Colon (tissue), 2 donors: Measurements from ENCODE around the gene HNMT.

Source experiments
- FAIRE-seq: peaks from 2 replicates; lab custom pipeline; 2012; peaks lifted over from hg19 to GRCh38; lab: Jason Lieb, UNC
- donor health status: control.
- donor health status: control.

Gene HNMT

DNA sequence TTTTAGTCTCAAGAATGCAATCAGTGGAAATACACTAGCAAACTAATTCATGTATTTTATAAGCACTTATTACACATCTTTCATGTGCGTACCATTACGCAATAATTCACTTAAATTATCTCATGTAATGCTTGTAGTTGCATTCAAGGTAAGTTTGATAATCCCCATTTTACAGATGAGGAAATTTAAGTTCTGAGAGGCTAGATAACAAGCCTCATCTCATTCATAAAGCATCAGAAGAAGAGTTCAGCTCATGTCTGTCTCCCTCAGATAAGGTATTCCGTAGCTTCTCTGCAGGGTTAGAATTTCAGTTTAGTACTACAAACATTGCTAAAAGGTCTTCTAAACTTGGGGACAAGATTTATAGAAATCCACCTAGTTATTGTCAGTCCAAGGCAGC, 47.8 kb downstream of the HNMT start:
- FAIRE-seq = no peak

DNA sequence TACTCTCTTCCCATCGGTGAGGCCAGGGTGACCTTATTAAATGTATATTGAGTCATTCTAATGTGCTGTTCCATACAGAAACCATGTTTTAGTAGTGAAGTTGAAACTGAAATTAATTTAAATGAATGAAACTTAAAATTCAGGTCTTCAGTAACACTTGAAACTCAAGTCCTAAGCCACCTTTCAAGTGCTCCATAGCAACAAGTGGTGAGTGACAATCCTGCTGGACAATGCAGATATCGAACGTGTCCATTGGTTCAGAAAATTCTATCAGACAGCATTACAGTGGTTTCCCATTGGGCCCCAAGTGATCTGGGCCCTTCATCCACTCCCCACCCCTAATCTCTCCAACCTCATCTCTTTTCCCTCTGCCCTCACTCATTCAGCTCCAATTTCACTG, 48.7 kb downstream of the HNMT start:
- FAIRE-seq = no peak

DNA sequence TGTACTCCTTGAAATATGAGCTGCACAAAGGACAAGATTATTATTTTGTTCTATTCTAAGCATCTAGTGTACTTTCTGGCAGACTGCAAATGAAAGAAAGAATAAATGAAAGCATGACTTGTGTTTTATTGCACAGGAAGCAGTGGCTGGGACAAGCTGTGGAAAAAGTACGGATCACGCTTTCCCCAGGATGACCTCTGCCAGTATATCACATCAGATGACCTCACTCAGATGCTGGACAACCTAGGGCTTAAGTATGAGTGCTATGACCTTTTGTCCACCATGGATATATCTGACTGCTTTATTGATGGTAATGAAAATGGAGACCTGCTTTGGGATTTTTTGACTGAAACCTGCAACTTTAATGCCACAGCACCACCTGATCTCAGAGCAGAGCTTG, 49.4 kb downstream of the HNMT start:
- FAIRE-seq = no peak

DNA sequence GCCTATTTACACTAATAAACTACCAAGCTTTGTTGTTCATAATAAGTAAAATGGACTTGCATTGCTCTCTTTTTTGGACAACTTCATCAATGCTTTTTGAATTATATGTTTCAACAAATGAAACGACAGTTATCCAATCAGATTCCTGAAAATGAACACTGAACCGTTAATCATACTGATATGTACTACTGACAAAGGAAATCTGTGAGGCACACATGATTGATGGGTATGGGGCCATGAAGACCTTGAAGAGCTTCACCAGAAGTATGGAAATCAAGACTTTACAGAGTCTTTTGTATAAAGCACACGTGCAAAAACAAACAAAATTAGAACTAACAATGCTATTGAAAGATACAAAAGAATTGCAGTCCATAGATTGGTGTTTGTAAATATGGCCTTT, 51.2 kb downstream of the HNMT start:
- FAIRE-seq = no peak

DNA sequence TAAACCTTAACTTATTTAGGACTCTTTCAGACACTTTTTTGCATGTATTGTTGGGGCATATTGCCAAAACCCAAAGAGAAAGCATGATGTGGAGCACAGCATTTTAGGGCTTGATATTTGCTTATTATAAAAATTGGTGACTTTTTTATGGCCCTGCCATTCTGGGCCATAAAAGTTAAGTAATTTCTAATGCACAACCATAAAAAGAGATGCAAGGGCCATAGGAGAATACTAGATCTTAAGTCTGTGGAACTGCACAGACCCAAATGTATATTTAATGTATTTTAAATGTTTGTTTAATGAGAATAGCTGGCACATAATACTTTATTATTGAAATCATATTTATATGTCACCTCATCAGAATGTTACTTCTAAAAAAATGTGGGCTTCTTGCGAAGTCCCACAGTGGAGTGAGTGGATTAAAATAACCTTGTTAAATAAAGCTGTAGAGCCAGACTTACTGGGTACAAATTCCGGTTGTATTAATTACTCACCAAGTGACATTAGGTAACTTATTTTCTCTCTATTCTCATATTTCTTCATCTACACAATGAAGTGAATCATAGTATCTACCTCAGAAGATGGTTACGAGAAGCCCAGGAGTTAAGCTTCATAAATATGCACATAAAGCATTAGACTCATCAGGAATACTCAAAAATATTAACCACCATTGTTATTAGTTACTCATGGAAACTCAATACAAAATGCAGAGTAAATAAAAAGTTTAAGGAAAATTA, 52.2 kb downstream of the HNMT start:
- FAIRE-seq = no peak

DNA sequence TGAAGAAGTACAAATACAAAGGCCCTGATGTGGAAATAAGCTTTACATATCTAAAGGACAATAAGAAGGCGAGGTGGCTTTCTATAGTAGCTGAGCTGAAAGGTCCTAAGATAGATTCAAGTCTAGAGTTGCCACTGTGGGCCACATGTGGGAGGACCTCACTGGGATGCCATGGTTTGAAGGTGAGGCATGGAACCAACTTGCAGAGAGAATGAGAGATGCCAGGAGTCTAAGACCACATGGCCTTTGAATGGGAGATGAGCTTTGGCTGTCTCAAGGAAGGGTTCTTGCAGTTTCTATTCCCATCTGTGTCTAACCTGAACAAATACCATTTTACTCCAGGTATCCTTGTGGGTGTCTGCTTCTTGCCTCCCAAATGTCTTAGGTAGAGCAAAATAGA, 53.6 kb downstream of the HNMT start:
- FAIRE-seq = no peak

DNA sequence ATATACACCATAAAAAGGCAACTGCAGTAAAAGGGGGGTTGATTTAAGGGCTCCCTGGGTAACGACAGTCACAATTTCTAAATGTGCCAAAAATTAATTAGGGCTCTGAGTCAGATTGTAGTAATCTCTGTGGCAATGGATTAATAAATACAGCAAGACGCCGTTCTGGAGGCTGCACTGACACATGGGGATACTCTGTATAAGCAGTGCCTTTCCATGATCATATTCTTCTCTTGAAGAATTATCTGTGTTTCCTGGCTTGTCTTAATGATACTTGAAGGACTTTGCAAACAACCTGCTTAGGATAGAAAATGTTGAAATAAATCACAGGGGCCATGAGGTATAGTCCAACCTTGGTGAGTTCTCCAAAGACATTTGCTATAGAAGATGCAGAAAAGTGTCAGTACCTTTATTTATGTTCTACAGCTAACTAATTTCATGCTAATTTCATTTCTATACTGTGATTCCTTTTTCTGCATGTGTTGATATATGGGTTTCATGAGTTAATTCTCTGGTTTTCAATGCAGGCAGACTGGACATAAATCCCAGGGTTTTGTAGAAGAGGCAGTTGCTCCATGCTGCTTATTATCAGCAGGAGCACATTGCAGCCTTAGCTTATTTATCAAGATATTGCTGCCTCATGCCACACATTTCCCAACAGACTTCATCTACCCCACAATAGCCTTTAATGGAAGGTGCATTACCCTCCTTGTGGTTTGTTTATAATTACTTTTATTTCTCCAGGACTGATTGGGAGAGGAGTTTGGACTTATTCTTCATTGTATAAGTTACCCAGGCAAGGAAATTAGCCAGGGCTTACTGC, 54.8 kb downstream of the HNMT start:
- no peak for FAIRE-seq

DNA sequence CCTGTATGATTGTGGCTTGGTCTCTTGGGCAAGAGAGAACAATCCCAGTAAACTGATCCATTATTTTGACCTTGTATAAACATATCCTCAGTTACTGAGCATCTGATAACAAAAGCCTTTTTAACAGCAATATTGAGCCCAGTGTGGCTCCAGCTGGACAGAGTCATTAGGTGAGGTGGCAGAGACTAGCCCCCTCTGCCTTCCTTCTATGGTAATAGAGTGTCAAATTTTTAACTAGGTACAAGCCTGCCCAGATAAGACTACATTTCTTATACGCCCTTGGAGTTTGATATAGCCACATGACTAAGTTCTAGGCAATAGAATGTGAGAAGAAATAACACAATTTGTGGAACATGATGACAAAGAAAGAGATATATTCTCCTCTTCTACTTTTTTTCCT, 56.2 kb downstream of the HNMT start:
- FAIRE-seq = no peak

DNA sequence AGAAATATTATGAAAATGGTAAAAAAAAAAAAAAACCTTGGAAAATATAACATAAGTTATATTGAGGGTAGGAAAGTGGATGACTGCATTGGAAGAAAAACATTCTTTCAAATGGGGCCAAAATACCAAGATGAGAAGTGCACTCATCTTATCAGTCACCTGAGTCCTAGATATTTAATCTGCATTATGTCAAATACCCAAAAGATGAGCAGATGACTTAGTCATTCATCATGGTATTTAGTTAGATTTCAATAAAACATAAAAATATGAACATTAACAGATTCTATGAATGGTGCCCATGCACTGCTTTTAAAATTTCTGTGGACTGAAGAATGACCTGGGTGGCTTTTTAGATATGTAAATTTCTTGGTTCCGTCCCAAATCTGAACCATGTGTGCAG, 56.9 kb downstream of the HNMT start:
- FAIRE-seq = no peak

DNA sequence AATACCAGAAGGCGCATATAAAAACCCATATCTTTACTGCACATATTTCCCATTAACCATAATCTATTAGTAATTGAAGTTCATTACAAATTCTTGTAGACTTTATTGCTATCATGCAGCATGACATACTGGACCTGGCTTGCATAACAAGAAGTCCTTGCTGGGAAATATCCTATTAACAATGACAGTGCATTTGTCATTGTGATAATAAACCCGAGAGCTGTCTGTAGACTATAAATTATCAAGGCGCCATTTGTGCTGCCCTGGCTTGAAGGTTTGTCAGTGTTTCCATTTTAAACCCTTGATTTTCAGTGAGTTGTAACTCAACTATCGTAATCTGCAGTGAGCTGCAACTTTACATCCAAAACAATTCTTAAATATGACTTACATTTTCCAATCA, 59.0 kb downstream of the HNMT start:
- FAIRE-seq = no peak

DNA sequence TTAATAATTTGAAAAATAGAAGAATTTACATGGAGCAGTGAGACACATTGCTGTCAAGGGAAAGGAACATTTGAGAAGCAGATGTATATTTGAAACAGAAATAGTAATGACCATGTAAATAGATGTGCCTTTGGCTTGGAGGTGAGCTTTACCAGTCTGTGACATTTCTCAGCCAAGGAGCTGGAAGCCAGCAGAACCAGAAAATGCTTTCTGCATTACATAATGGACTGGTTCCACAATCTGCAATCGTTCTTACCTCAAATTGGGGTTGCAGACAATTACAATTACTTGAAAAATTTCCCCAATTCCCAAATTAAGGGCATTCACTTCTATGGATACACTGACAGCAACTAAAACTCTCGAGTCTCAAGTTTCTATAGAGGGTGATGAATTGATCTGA, 59.7 kb downstream of the HNMT start:
- FAIRE-seq = no peak

DNA sequence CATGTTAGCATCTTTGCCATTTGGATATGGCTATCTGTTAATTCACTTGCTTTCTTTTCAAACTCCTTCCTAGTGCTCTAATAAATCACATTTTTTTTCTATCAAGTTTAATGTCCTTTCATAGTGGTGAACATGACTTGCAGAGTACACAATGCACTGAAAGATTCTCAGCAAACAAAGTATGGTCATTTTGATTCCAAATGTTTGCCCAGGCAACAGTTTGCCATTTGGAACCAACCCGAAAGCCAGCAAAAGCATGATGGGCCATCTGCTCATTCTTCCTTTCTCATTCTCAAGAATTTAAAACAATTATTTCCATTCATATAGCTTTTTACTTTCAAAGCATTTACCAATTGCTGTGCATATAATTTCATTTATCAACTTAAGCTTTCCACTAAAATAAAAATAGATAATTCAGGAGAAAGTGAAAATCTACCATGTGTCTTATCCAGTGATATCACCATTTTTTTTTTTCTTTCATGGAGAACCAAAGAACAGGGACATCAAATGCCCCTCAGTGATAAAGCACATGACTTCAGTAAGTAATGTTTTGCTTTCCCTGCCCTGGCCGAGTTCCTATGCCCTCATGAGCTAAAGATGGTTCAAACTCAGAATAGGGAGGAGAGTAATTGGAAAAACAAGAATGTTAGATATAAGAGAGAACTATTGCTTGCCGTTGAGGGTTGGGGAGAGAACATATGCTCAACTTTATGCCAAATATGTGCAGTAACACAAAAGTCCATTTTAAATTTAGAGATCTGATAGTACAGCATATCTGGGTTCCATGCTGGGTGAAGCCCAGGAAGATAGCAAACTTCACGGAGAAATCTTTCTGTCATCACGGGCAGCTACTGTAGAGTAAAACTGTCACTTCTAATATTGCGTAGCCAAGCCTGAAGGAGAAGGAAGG, 62.1 kb downstream of the HNMT start:
- FAIRE-seq = no peak

DNA sequence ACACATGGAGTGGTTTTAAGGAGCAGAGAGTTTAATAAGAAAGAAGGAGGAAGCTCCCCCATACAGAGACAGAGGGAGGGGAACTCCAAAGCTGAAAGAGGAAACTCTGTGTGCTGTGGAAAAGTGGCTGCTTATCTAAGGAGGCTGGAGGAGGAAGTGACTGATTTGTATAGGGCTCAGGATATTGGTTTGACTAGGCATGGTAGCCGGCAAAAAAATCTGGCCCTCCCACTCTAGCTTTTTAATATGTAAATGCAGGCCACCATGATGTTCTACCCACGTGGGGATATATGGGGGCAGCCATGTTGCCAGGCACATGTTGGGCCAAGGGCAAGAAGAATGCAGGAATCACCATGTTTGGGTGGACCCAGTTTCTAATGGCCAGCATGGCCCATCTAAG, 64.3 kb downstream of the HNMT start:
- FAIRE-seq = no peak

DNA sequence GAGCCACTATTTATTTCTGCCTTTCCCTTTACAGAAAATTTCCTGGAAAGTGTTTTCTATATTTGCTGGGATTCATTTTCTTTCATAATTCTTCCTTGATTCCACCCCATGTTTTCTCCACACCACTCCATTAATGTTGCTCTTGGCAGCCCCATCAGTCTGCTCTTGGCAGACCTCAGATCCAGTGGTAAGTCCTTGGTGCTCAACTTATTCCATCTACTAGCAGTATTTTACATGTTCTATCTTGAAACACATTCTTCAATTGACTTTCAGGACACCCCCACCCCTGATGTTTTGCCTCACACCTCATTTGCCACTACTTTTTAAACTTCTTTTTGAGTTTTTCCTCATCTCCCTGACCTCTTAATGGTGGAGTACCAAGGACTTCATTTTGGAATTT, 65.0 kb downstream of the HNMT start:
- FAIRE-seq = no peak

DNA sequence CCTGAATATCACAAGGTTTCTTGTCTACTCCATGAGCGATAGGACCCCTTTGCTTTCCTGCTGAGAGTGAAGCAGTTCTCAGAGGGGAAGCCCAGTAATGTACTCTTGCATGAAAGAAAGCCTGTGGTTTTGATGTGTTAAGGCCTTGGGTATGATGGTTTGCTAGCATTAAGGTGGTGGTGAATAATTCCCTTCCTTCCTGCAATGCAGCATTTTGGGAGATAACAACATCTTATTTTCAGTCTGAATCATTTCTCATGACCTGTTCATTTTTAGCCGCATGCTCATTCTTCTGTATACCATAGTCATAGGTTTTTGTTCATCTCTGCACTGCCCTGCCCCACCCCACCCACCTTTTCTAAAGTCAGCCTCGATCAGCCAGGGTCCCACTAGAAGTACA, 66.2 kb downstream of the HNMT start:
- no peak for FAIRE-seq

DNA sequence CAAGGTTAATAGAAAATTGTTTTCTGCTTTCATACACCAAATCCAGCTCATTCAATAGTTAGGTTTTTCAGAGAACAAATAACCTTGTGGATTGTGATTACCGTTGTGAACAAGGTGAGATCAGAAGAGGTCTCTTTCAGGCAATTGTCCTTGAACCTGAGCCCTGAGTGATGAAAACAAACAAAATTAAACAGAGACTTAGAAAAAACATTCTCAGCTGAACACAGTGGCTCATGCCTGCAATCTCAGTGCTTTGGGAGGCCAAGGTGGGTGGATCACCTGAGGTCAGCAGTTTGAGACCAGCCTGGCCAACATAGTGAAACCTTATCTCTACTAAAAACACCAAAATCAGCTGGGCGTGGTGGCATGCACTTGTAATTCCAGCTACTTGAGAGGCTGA, 68.1 kb downstream of the HNMT start:
- FAIRE-seq = no peak

DNA sequence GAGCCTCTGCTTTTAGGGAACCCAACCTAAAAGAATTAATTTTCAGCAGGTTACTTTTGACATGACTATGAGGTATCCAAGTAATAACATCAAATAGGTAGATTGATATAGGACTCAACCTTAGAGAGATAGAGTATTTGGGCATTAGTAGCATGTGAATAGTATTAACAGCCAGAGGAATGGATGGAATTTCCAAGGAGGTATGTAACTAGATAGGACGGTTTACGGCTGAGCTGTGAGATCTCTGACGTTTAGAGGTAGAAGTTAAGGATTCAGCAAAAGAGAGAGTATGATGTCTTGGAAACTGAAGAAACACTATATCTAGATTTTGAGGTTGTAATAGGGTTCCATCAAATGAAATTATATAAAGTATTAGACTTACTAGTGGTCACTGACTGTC, 70.3 kb downstream of the HNMT start:
- FAIRE-seq = no peak

DNA sequence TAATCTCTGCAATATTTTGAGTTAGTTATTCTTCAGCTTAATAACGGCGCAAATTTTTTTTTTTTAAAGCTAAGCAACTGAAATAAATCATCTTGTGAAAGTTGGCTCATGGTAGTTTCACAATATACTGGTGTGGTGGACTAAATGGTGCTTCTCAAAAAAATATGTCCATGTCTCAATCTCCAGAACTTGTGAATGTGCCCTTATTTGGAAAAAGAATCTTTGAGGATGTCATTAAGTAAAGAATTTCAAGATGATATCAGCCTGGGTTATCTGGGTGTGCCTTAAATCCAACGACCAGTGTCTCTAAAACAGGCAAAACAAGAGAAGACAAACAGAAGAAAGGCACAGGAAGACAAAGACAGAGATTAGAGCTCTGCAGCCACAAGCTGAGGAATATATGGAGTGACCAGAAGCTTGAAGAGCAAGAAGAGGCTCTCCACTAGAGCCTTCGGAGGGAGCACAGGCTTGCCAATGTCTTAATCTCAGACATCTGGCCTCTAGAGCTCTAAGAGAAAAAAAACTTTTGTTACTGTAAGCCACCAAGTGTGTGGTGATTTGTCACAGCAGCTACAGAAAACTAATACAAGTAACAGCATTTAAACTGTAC, 71.4 kb downstream of the HNMT start:
- FAIRE-seq = no peak

DNA sequence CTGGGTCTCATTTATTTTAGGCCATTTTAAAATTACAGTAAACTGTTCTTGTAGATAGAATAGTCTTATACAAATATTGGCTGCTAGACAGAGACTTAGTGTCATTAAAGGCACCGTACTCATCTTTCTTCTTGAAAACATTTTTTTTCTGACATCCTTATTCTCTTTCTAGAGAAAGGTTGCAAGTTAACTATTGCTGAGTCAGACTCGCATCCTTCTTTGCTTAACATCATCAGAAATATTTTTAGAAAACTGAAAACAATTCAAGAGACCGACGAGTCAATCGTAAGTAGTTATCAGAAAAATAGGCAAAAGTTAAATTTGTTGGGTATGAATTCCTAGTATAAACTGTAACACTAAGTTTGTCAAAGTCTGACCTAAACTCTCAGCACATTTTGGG, 72.2 kb downstream of the HNMT start:
- FAIRE-seq = no peak

DNA sequence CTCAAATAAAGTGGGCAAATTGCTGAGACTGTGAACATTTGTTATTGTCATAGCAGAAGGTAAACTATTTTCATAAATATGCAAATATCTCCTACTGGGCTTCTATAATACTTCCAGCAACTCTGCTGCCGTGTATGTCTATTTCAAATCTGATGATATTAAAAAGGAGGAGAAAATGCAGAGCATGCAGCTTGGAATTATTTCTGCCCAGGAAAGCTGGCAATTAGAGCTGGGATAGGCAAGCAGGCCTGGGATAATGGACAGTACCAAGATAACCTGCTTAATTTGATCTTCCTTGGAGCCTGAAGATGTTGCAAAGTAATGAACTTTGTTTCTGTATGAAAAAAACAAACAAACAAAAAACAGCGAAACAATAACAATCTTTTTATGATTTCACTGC, 72.8 kb downstream of the HNMT start:
- FAIRE-seq = no peak

DNA sequence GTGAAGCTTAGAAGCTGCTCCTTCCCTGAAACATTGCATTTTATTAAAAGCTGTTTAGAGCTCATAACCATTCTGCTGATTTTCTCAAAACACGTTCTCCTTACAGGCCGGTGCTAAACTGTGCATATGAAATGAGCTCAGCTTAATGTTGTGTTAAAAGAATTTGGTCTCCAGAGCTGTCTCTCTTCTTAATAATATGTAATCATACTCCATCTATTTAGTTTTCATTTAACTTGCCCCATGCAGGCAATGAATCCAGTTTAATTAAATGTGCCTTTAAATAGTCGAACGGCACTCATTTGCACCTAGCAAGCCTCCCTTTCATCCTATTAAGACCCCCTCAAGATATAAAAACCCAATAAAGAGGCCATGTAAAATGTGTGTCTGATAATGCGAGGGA, 76.3 kb downstream of the HNMT start:
- no peak for FAIRE-seq

DNA sequence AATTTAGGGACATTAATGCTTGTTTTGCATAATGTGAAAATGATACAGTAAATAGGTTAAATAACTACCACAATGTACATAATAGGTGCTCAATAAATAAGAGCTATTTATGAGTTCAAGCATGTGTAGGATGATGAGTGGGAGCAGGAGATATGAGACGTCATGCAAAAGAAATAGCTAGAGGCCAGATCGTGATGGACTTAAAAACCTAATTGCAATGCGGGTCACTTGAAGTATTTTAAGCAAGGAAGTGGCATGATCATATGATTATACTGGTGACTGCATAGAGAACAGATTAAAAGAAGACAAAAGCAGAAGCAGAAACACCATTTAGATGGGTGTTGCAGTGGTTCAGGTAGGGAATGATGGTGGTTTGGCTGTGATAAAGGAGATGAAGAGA, 78.0 kb downstream of the HNMT start:
- no peak for FAIRE-seq
